ENCODE results near the gene SMG7. TPM values are rescaled to one million over a fixed set of nuclear protein-coding genes. Genes with fewer than 3 reads are reported as not detected.

SMG7 gene
- total RNA-seq, 2 experiments from 2014 or later: 35.2 to 39.1 TPM

GRCh38 chr1:183477986-183478781 is 5.9 kb downstream of the SMG7 start:
- Histone ChIP-seq H3K9me3 (ENCODE audit: control insufficient read depth in 1 of 2, insufficient read depth in 1 of 2, low read length in 2 of 2) (no peaks in the 10 kb centered on the region), H3K4me1 (ENCODE audit: insufficient read depth, low read length) (peaks cover 25% of the 10 kb centered on the region), H3K4me3 (ENCODE audit: low read length) (no peak overlapping the region), H3K27me3 (ENCODE audit: control insufficient read depth in 1 of 2, insufficient read depth in 2 of 2, low read length in 2 of 2) (no peaks in the 10 kb centered on the region), H3K27ac (ENCODE audit: low read depth in 1 of 2, low read length in 2 of 2) (no peak overlapping the region), H3K36me3 (ENCODE audit: insufficient read depth, low read length) (no peaks in the 10 kb centered on the region)
- H3K9me3 Mint-ChIP-seq: no peaks in the 10 kb centered on the region
- ATAC-seq (ENCODE audit: poor library complexity) (peak; percentile 37), DNase-seq (peak in 1 of 14 experiments; percentile 27)
- peak overlapping the region; percentile 26 for H3K27ac Mint-ChIP-seq
- POLR2A ChIA-PET: interaction anchor here (0.8 kb wide), 1 partner anchor 12 kb away, joined by 3 read pairs; no protein-coding TSS in a partner anchor
- no peaks in the 10 kb centered on the region for H3K27me3 Mint-ChIP-seq
- H3K36me3 Mint-ChIP-seq (ENCODE audit: low read depth): peaks cover 2% of the 10 kb centered on the region
- CTCF ChIA-PET: no interaction called here
- TF ChIP-seq CTCF (IDR thresholded peaks at IDR 0.05): no peak
- intact Hi-C loops (cut with DNase I, micrococcal nuclease): loop anchor here in 1 of 2 experiments (5.0 to 10.0 kb wide), 3 partner anchors 39 to 1567 kb away; partner anchors contain the start of genes RGS16 and RNF2
- H3K4me1 Mint-ChIP-seq (ENCODE audit: low read depth): peaks cover 66% of the 10 kb centered on the region
- H3K4me3 Mint-ChIP-seq: peak overlapping the region; percentile 13

- no peak overlapping the region for H3K4me3 Mint-ChIP-seq
- Histone ChIP-seq H3K36me3 (ENCODE audit: insufficient read depth, low read length) (no peaks in the 10 kb centered on the region), H3K9me3 (ENCODE audit: control insufficient read depth in 1 of 2, insufficient read depth in 1 of 2, low read length in 2 of 2) (no peaks in the 10 kb centered on the region), H3K27ac (ENCODE audit: low read depth in 1 of 2, low read length in 2 of 2) (no peak overlapping the region), H3K4me3 (ENCODE audit: low read length) (no peak overlapping the region), H3K27me3 (ENCODE audit: control insufficient read depth in 1 of 2, insufficient read depth in 2 of 2, low read length in 2 of 2) (no peaks in the 10 kb centered on the region), H3K4me1 (ENCODE audit: insufficient read depth, low read length) (peaks cover 14% of the 10 kb centered on the region)
- DNase-seq (no peak), ATAC-seq (ENCODE audit: poor library complexity) (no peak)
- peaks cover 81% of the 10 kb centered on the region for H3K4me1 Mint-ChIP-seq (ENCODE audit: low read depth)
- intact Hi-C loops (cut with DNase I, micrococcal nuclease): no loop called here
- no peaks in the 10 kb centered on the region for H3K27me3 Mint-ChIP-seq
- ChIA-PET CTCF (no interaction called here), POLR2A (interaction anchor here (1.5 kb wide), 1 partner anchor 17 kb away, joined by 3 read pairs; no protein-coding TSS in a partner anchor)
- no peak for TF ChIP-seq CTCF (IDR thresholded peaks at IDR 0.05)
- H3K27ac Mint-ChIP-seq: no peak overlapping the region
- H3K9me3 Mint-ChIP-seq: no peaks in the 10 kb centered on the region
- H3K36me3 Mint-ChIP-seq (ENCODE audit: low read depth): no peaks in the 10 kb centered on the region
These were observed 8.7 kb downstream of the SMG7 start for GRCh38 chr1:183480971-183481441.

GRCh38 chr1:183483224-183483623 is 10.9 kb downstream of the SMG7 start:
- H3K4me3 ChIP-seq (ENCODE audit: low read length): no peak overlapping the region
- TF ChIP-seq CTCF (IDR thresholded peaks at IDR 0.05): no peak
- CTCF ChIA-PET: no interaction called here
- H3K27me3 ChIP-seq (ENCODE audit: control insufficient read depth in 1 of 2, insufficient read depth in 2 of 2, low read length in 2 of 2): no peaks in the 10 kb centered on the region
- intact Hi-C loops (cut with DNase I, micrococcal nuclease): loop anchor here in 1 of 2 experiments (2.0 kb wide), 1 partner anchor 16 kb away; no protein-coding TSS in a partner anchor
- Mint-ChIP-seq H3K4me1 (ENCODE audit: low read depth) (peaks cover 92% of the 10 kb centered on the region), H3K4me3 (no peak overlapping the region), H3K9me3 (no peaks in the 10 kb centered on the region), H3K27ac (no peak overlapping the region), H3K27me3 (no peaks in the 10 kb centered on the region), H3K36me3 (ENCODE audit: low read depth) (peaks cover 13% of the 10 kb centered on the region)
- no peak for ATAC-seq (ENCODE audit: poor library complexity)
- H3K27ac ChIP-seq (ENCODE audit: low read depth in 1 of 2, low read length in 2 of 2): no peak overlapping the region
- H3K4me1 ChIP-seq (ENCODE audit: insufficient read depth, low read length): peaks cover 8% of the 10 kb centered on the region
- H3K9me3 ChIP-seq (ENCODE audit: control insufficient read depth in 1 of 2, insufficient read depth in 1 of 2, low read length in 2 of 2): no peaks in the 10 kb centered on the region
- no peak for DNase-seq
- POLR2A ChIA-PET: no interaction called here
- H3K36me3 ChIP-seq (ENCODE audit: insufficient read depth, low read length): no peaks in the 10 kb centered on the region
